T-helper 2 cell treated with Interferon-gamma antibody and Interleukin-4, amounts not matched to agents 100 ng/mL and 5 ng/mL, for 36 hours (primary cell): ENCODE data around the gene GRM4. TPM values are rescaled to one million over a fixed set of nuclear protein-coding genes. Genes with fewer than 3 reads are reported as not detected.
"Not testable (repeated sequence)": the region's sequence is repeated elsewhere in the genome, so short reads cannot be mapped to it uniquely, and the experiment has no call there.

Experiments
- intact Hi-C: fragments of 100-400 bp; cut with micrococcal nuclease; formaldehyde crosslinking; loops from one replicate; pipeline ENCODE4 v1.15.1; 2023
- total RNA-seq: library from RNA; stranded (reverse); gene quantifications from 2 replicates; pipeline ENCODE4 v1.2.3, GENCODE V29; 2022

GRM4 gene
- total RNA-seq, 1 donor from 2014 or later = not detected

- intact Hi-C loops = loop anchor here (1.0 kb wide), 1 partner anchor 175 kb away; no protein-coding TSS in a partner anchor
Observed at GRCh38 chr6:34027445-34027936, 118.4 kb downstream of the GRM4 start.

GRCh38 chr6:34025861-34026260, 120.0 kb downstream of the GRM4 start:
- intact Hi-C loops = no loop called here

GRCh38 chr6:34025112-34025807, 120.6 kb downstream of the GRM4 start:
- intact Hi-C loops = no loop called here

- intact Hi-C loops = no loop called here
Observed at GRCh38 chr6:34022873-34023255, 123.0 kb downstream of the GRM4 start.

GRCh38 chr6:34022250-34022872, 123.5 kb downstream of the GRM4 start:
- intact Hi-C loops = no loop called here

GRCh38 chr6:34021554-34022190, 124.2 kb downstream of the GRM4 start:
- intact Hi-C loops = no loop called here

GRCh38 chr6:34020807-34021553, 124.9 kb downstream of the GRM4 start:
- intact Hi-C loops = no loop called here

GRCh38 chr6:34020278-34020677, 125.6 kb downstream of the GRM4 start:
- intact Hi-C loops = no loop called here

GRCh38 chr6:34018961-34019606, 126.8 kb downstream of the GRM4 start:
- intact Hi-C loops = no loop called here

GRCh38 chr6:34018026-34018425, 127.9 kb downstream of the GRM4 start:
- intact Hi-C loops = no loop called here

- intact Hi-C loops = no loop called here
Observed at GRCh38 chr6:34017106-34017805, 128.6 kb downstream of the GRM4 start.

- intact Hi-C loops = not testable (repeated sequence)
Observed at GRCh38 chr6:34016573-34016972, 129.3 kb downstream of the GRM4 start.

- intact Hi-C loops = no loop called here
Observed at GRCh38 chr6:34015586-34015985, 130.3 kb downstream of the GRM4 start.

- intact Hi-C loops = no loop called here
Observed at GRCh38 chr6:34011264-34011663, 134.6 kb downstream of the GRM4 start.

- intact Hi-C loops = no loop called here
Observed at GRCh38 chr6:34005901-34006531, 139.9 kb downstream of the GRM4 start.

- intact Hi-C loops = no loop called here
Observed at GRCh38 chr6:34004706-34005105, 141.2 kb downstream of the GRM4 start.

- intact Hi-C loops = no loop called here
Observed at GRCh38 chr6:34003962-34004361, 141.9 kb downstream of the GRM4 start.

- intact Hi-C loops = no loop called here
Observed at GRCh38 chr6:34001706-34002621, 143.9 kb downstream of the GRM4 start.

- intact Hi-C loops = no loop called here
Observed at GRCh38 chr6:34000281-34000680, 145.6 kb downstream of the GRM4 start.
